OCI-M2 (cell line): ENCODE measurements around the gene SEC23IP.
"Not testable (repeated sequence)": the region's sequence is repeated elsewhere in the genome, so short reads cannot be mapped to it uniquely, and the experiment has no call there.

Experiments used
- DNase-seq: peaks from one replicate; lab custom pipeline; 2025; ENCODE audit not compliant: unreplicated experiment; lab: John Stamatoyannopoulos, UW

The SEC23IP gene

GRCh38 chr10:119878524-119878923 is 14.0 kb upstream of the SEC23IP start:
- DNase-seq, result no peak

- not testable (repeated sequence) for DNase-seq
These were observed 8.5 kb upstream of the SEC23IP start for GRCh38 chr10:119883901-119884611.

- not testable (repeated sequence) for DNase-seq
These were observed 6.5 kb upstream of the SEC23IP start for GRCh38 chr10:119886070-119886469.

- DNase-seq, result not testable (repeated sequence)
These were observed 3.8 kb upstream of the SEC23IP start for GRCh38 chr10:119888715-119889114.

- not testable (repeated sequence) for DNase-seq
These were observed 3.3 kb upstream of the SEC23IP start for GRCh38 chr10:119889201-119889600.

GRCh38 chr10:119890307-119890706 is 2.2 kb upstream of the SEC23IP start:
- not testable (repeated sequence) for DNase-seq

- not testable (repeated sequence) for DNase-seq
These were observed 712 bp upstream of the SEC23IP start for GRCh38 chr10:119891849-119892187.

- DNase-seq, result no peak
These were observed 544 bp downstream of the SEC23IP start for GRCh38 chr10:119893074-119893473.

GRCh38 chr10:119893845-119894427 is 1.4 kb downstream of the SEC23IP start:
- DNase-seq, result no peak

- DNase-seq, result no peak
These were observed 3.6 kb downstream of the SEC23IP start for GRCh38 chr10:119896061-119896655.

- no peak for DNase-seq
These were observed 4.6 kb downstream of the SEC23IP start for GRCh38 chr10:119896937-119897770.

GRCh38 chr10:119898577-119898976 is 6.0 kb downstream of the SEC23IP start:
- DNase-seq, result no peak

GRCh38 chr10:119903946-119904666 is 11.6 kb downstream of the SEC23IP start:
- DNase-seq, result no peak

GRCh38 chr10:119907695-119908094 is 15.2 kb downstream of the SEC23IP start:
- DNase-seq, result not testable (repeated sequence)

GRCh38 chr10:119908166-119908565 is 15.6 kb downstream of the SEC23IP start:
- no peak for DNase-seq

- DNase-seq, result no peak
These were observed 18.2 kb downstream of the SEC23IP start for GRCh38 chr10:119910689-119911088.

- DNase-seq, result no peak
These were observed 25.2 kb downstream of the SEC23IP start for GRCh38 chr10:119917777-119918176.

- DNase-seq, result no peak
These were observed 26.7 kb downstream of the SEC23IP start for GRCh38 chr10:119919271-119919670.

- no peak for DNase-seq
These were observed 27.3 kb downstream of the SEC23IP start for GRCh38 chr10:119919826-119920225.

GRCh38 chr10:119928411-119928810 is 35.9 kb downstream of the SEC23IP start:
- DNase-seq, result no peak

- no peak for DNase-seq
These were observed 39.3 kb downstream of the SEC23IP start for GRCh38 chr10:119931871-119932270.
